GM10266 (cell line): ENCODE results near the gene SPINDOC.

Source experiments
- DNase-seq: peaks from one replicate; pipeline ENCODE4 v3.0.0; 2012; ENCODE audit errors: extremely low spot score
- TF ChIP-seq, protein P1 (sequence below): IDR thresholded peaks from 2 replicates; pipeline ENCODE4 v1.5.1; 2012; ENCODE audit warnings: mild to moderate bottlenecking, low read depth; ENCODE audit not compliant: control insufficient read depth, insufficient read depth; ENCODE audit errors: missing control alignments

Gene SPINDOC

DNA sequence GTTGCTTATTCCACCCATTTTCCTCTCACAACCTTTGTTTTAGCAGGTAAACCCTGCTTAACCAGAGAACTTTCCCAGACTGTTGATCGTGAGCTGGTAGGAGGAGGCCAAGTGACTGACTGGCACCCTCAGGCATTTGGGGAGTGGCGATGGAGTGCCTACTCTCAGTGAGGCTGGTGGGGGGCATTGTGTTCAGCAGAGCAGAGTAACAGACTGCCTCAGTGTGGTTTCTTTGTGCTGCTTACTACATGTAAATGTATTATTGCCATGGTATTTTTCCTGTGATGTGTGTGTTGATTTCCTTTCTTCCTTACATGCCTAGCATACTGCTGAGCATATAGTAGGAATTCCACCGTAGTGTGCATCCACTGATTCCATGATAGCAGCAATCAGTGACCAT is 28.3 kb downstream of the SPINDOC start:
- no peak for DNase-seq
- TF ChIP-seq, protein P1, sequence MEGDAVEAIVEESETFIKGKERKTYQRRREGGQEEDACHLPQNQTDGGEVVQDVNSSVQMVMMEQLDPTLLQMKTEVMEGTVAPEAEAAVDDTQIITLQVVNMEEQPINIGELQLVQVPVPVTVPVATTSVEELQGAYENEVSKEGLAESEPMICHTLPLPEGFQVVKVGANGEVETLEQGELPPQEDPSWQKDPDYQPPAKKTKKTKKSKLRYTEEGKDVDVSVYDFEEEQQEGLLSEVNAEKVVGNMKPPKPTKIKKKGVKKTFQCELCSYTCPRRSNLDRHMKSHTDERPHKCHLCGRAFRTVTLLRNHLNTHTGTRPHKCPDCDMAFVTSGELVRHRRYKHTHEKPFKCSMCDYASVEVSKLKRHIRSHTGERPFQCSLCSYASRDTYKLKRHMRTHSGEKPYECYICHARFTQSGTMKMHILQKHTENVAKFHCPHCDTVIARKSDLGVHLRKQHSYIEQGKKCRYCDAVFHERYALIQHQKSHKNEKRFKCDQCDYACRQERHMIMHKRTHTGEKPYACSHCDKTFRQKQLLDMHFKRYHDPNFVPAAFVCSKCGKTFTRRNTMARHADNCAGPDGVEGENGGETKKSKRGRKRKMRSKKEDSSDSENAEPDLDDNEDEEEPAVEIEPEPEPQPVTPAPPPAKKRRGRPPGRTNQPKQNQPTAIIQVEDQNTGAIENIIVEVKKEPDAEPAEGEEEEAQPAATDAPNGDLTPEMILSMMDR, result no peak

DNA sequence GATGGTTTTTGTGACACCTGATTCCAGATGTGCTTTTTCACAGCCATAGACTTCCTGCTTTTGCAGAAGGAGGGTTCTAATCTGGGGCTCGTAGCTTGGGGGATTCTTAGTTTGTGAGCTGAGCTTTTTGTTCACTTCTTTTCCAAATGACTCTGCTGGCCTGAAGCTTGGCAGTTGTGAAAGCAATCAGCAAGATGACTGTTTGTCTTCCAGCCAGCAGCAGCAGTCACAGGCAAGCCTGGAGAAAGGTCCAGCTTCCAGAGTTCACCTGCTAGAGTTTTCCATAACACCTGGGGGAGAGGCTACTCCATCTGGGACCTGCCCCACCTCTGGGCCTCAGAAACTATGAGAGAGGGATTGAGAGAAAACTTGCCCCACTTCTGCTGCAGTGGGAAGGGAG is 29.8 kb downstream of the SPINDOC start:
- no peak for DNase-seq
- TF ChIP-seq, protein P1, result no peak

DNA sequence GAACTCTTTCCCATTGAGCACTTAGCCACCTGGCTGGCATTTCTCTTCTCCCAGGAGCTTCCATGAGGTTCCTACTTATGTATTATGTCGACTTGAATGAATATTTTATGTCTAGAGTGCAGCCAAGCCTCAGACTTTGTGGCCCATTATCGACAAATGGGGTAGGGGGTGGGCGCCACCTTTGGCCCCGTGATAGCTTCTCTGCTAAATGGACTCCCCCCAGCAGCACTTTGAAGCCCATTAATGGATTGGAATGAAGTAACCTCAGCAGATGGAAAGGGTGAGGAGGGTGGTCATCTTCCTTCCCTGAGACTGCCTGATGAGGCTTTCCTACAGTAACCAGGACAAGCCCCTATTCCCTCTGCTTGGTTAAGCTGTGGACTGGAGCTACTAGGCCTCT is 31.6 kb downstream of the SPINDOC start:
- TF ChIP-seq, protein P1, result no peak
- DNase-seq, result no peak

DNA sequence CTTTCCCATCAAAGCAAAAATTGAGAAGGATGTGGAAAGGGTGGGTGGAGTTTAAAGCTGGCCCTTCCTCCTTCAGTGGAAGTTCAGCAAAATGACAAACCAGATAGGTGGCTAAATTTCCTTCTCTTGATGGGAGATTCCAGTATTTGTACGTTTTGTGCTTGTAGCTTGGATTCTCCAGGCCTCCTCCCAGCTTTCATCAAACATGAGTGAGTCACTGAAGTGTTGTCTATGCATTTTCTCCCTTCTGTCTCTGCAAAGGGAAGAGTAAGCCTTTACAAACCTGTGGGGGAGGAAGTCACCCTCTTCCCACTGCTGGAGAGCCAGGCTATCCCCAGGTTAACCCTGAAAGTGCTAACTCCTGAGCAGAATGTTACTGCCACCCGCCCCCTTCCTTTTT is 32.0 kb downstream of the SPINDOC start:
- TF ChIP-seq, protein P1, result no peak
- no peak for DNase-seq

DNA sequence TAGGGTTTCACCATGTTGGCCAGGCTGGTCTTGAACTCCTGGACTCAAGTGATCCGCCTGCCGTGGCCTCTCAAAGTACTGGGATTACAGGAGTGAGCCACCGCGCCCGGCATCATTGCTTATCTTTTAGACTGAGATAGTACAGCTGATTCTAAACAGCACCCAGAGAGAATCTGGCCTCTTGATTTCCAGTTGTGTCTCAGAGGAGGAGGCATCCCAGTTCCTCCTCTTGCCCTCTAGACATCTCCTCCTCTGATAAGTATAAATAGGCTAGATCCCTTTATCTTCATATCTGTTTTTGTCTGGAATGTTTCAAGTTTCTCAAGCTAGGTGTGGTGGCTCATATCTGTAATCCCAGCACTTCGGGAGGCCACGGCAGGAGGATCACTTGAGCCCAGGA is 32.7 kb downstream of the SPINDOC start:
- TF ChIP-seq, protein P1, result no peak
- DNase-seq, result no peak

DNA sequence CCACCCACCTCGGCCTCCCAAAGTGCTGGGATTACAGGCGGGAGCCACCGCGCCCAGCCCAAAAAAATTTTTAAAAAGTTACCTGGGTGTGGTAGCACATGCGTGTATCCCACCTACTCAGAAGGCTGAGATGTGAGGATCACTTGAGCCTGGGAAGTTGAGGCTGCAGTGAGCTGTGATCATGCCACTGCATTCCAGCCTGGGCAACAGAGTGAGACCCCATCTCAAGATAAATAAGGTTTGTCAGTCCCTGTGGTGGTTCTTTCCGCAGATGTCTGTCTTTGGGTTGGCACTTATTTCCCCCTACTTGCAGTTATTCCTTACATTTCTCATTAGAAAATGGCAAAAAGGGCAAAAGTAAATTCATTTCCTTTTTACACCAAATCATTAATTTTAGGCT is 33.6 kb downstream of the SPINDOC start:
- no peak for DNase-seq
- TF ChIP-seq, protein P1, result no peak

DNA sequence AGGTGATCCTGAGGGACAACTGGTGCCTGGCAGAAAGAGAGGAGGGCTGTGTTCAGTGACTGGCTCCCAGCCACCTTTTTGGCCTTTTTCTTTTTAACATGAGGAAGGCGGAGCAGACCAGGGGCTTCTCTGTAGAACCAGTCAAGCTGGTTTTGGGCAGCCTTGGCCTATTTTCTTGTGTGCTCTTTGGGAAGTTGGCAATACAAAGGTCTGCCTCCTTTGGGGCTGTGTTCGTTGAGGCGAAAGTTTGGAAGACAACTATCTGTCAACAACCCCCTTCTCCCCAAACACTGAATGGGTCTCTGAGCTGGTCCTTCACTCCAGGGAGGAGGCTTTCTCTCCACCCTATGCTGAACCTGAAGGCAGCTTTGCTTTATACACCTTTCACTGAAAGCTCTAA is 34.1 kb downstream of the SPINDOC start:
- no peak for DNase-seq
- TF ChIP-seq, protein P1, result no peak
